Activated T-helper 2 cell treated with anti-CD3 and anti-CD28 coated beads, Interferon-gamma antibody, Interleukin-2, Interleukin-4, amounts not matched to agents 10 μg/mL and 5 μg/mL and 100 μg/mL, durations not matched to agents 14 hours and 24 hours and 36 hours (primary cell): ENCODE measurements around the gene MICU2. TPM values are rescaled to one million over a fixed set of nuclear protein-coding genes. Genes with fewer than 3 reads are reported as not detected.
"Not testable (repeated sequence)": the region's sequence is repeated elsewhere in the genome, so short reads cannot be mapped to it uniquely, and the experiment has no call there.

ENCODE experiments used
- DNase-seq: peaks from one replicate; pipeline ENCODE4 v3.0.0; 2021; ENCODE audit warnings: low spot score
- H3K27ac Mint-ChIP-seq: one replicate; pipeline ENCODE4 v1.8.0; 2021; ENCODE audit warnings: mixed read lengths
- H3K27me3 Mint-ChIP-seq: one replicate; pipeline ENCODE4 v1.8.0; 2021; ENCODE audit warnings: low read depth, mixed read lengths
- H3K36me3 Mint-ChIP-seq: one replicate; pipeline ENCODE4 v1.8.0; 2021; ENCODE audit warnings: low read depth, mixed read lengths
- H3K4me1 Mint-ChIP-seq: one replicate; pipeline ENCODE4 v1.8.0; 2021; ENCODE audit warnings: low read depth, mixed read lengths
- H3K4me3 Mint-ChIP-seq: one replicate; pipeline ENCODE4 v1.8.0; 2021; ENCODE audit warnings: low read depth, mild to moderate bottlenecking, moderate library complexity, mixed read lengths
- H3K9me3 Mint-ChIP-seq: one replicate; pipeline ENCODE4 v1.8.0; 2021; ENCODE audit warnings: mixed read lengths
- intact Hi-C: fragments of 100-400 bp; cut with micrococcal nuclease; formaldehyde crosslinking; loops from one replicate; pipeline ENCODE4 v1.15.1; 2023
- total RNA-seq: library from RNA; stranded (reverse); gene quantifications from 2 replicates; pipeline ENCODE4 v1.2.3, GENCODE V29; 2022

Gene MICU2
- total RNA-seq, 1 donor from 2014 or later = 38.8 TPM

DNA sequence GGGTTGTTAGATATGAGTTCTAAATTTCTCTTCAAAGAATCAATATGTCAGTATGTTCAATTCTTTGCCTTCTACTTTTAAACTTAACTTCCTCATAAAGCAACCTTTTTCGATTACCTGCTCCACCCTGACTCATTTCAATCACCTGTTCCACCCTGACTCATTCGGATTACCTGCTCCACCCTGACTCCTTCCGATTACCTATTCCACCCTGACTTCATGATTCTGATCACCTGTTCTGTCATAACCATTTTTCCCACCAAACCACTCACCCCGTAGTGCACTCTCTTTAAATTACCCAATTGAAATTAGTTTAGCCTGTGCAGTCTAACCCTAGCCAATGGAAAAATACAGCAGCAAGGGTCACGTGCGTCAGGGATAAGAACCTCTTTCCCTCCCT, 14.5 kb downstream of the MICU2 start:
- DNase-seq, intact Hi-C loops, H3K27me3 Mint-ChIP-seq, H3K4me3 Mint-ChIP-seq, H3K36me3 Mint-ChIP-seq, H3K27ac Mint-ChIP-seq: not testable (repeated sequence)
- Mint-ChIP-seq H3K9me3 (peaks cover 15% of the 10 kb centered on the region), H3K4me1 (peaks cover 22% of the 10 kb centered on the region)

DNA sequence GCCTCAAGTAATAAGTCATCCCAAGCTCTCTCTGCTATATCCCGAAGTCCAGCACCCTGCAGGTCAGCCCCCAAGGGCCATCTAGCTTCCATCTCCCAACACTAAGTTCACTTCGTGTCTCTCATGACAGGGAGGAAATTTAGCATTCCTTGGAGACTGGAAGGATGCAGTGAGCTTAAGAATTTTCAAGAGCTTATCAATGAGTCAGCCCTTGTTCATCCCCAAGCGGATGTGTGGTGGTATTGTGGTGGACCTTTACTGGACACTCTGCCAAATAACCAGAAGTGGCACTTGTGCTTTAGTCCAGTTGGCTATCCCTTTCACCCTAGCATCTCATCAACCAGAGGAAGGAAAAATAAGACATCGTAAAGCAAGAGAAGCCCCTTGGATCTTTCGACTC, 15.6 kb downstream of the MICU2 start:
- intact Hi-C loops, H3K27me3 Mint-ChIP-seq: not testable (repeated sequence)

DNA sequence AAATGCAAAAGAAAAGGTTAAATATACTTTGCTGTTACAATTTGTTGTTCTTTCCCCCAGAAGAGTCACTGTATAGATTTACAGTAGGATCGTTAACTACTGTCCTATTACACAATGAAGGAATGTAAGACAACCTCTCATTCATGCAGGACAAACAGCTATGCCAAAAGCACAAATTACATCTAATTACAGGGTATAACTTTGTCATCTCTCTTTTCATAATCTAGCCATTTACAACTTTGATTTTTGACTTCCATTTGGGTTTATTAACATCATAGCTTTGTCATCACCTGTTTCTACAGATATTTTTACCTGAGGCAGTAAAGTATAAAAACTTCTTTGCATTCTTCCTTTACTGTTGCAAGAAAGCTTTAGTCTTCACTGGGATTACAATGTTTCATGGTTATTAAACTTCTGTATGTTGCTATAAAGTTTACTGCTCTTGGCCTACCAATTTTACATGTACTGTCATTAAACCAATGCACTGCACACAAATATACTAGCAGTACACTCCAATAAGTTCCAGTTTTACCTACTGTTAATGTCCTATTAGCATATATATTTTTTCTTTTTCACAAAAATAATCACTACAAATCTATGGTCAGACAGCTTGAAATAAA, 18.9 kb downstream of the MICU2 start:
- Mint-ChIP-seq H3K36me3 (peaks cover 25% of the 10 kb centered on the region), H3K9me3 (peaks cover 8% of the 10 kb centered on the region)
- intact Hi-C loops = no loop called here

More for the DNA sequence above, 15.6 kb downstream of the MICU2 start:
- not testable (repeated sequence) for H3K9me3 Mint-ChIP-seq, H3K27ac Mint-ChIP-seq, DNase-seq, H3K4me3 Mint-ChIP-seq, H3K36me3 Mint-ChIP-seq
- peaks cover 18% of the 10 kb centered on the region for H3K4me1 Mint-ChIP-seq

DNA sequence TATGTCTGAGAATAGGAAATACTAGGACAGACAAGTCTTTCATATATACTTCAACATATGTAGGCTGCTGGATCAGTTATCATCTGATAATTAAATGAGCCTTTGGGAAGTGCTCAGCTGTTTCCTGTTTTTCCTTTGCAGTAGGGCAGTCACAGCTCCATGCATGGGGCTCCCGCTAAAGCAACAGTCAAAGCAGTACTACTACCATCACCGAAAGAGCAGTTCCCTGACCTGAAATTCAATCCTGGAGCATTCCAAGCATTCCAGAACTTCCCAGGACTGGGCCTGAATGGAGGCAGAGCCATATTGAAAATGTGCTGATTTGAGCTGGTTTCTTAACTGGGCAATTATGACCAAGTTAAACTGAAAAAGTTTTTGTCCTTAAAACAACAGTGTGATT, 20.5 kb downstream of the MICU2 start:
- H3K4me3 Mint-ChIP-seq = no peak overlapping the region
- H3K4me1 Mint-ChIP-seq = peaks cover 16% of the 10 kb centered on the region
- H3K9me3 Mint-ChIP-seq = peaks cover 8% of the 10 kb centered on the region
- H3K27me3 Mint-ChIP-seq = no peaks in the 10 kb centered on the region
- intact Hi-C loops = no loop called here
- no peak for DNase-seq
- H3K36me3 Mint-ChIP-seq = peaks cover 21% of the 10 kb centered on the region
- H3K27ac Mint-ChIP-seq = no peak overlapping the region

More for the DNA sequence above, 18.9 kb downstream of the MICU2 start:
- Mint-ChIP-seq H3K4me3 (no peak overlapping the region), H3K27me3 (no peaks in the 10 kb centered on the region), H3K27ac (no peak overlapping the region), H3K4me1 (peaks cover 19% of the 10 kb centered on the region)
- DNase-seq = no peak

DNA sequence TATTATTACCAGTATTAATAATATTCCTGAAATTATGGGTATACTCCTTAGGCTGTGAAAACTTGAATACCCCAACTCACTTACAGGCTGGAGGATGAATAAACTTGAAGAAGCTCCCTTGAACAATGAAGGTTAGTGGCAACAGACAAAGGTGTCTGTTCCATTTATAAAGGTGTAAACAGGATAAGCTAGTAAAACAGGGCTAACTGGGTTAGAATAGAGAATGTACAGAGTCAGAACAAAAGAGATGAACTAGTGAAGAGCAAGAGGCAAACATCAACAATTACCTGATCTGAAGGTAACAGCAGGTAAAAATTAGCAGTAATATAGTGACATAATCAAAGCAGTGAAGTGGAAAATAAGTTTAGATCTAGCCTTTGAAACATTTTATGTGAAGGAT, 23.2 kb downstream of the MICU2 start:
- H3K4me3 Mint-ChIP-seq = no peak overlapping the region
- no peak for DNase-seq
- peaks cover 27% of the 10 kb centered on the region for H3K36me3 Mint-ChIP-seq
- intact Hi-C loops = no loop called here
- peaks cover 8% of the 10 kb centered on the region for H3K9me3 Mint-ChIP-seq
- H3K27me3 Mint-ChIP-seq = no peaks in the 10 kb centered on the region
- H3K27ac Mint-ChIP-seq = no peak overlapping the region
- H3K4me1 Mint-ChIP-seq = peaks cover 22% of the 10 kb centered on the region

DNA sequence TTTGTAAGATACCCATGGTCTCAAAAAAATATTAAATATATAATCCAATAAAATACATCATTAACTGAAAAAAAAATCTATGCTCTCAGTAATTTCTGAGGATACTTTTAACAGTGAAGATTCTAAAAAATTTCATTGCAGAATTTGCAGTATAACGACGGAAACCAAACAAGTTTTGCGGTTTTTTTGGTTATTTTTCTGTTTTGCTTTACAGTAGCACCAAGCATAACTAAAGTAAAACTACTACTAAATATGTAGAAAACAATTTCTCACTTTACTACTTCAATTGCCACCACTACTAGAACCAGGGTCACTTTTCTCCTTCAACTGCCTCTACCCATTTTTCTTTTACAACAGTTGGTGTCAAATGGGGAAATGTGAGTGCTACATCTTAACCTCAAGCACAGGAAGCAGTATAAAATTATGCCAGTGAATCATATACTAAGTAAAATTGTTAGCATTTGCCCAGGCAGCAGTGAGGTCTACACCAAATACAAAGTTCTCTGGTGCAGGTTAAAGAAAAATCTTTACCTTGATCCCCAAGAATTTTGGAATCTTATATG, 24.1 kb downstream of the MICU2 start:
- peaks cover 27% of the 10 kb centered on the region for H3K36me3 Mint-ChIP-seq
- intact Hi-C loops = no loop called here
- H3K4me3 Mint-ChIP-seq = no peak overlapping the region
- H3K4me1 Mint-ChIP-seq = peaks cover 26% of the 10 kb centered on the region
- peak overlapping the region; percentile 57 for H3K27ac Mint-ChIP-seq
- peaks cover 8% of the 10 kb centered on the region for H3K9me3 Mint-ChIP-seq
- H3K27me3 Mint-ChIP-seq = no peaks in the 10 kb centered on the region
- no peak for DNase-seq

DNA sequence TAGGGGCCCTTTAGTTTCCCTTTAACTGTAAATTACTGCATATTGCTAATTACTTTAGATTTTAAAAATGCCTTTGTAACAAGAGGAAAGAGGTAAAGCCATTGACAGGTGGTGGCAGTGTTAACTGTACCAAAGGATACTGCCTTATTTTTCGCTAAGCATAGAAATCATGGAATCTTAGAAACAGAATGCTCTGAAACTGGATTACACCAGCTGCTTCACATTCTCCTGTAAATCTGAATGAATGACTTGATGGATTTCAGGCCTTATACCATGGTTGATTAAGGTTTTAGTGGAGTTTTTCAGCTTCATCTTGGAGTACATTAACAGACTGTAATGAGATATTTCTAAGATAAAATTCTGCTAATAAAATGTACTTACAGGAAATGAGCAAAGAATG, 25.2 kb downstream of the MICU2 start:
- peaks cover 27% of the 10 kb centered on the region for H3K36me3 Mint-ChIP-seq
- peaks cover 8% of the 10 kb centered on the region for H3K9me3 Mint-ChIP-seq
- no peak overlapping the region for H3K27ac Mint-ChIP-seq
- intact Hi-C loops = no loop called here
- peaks cover 33% of the 10 kb centered on the region for H3K4me1 Mint-ChIP-seq
- no peak overlapping the region for H3K4me3 Mint-ChIP-seq
- H3K27me3 Mint-ChIP-seq = no peaks in the 10 kb centered on the region
- no peak for DNase-seq

DNA sequence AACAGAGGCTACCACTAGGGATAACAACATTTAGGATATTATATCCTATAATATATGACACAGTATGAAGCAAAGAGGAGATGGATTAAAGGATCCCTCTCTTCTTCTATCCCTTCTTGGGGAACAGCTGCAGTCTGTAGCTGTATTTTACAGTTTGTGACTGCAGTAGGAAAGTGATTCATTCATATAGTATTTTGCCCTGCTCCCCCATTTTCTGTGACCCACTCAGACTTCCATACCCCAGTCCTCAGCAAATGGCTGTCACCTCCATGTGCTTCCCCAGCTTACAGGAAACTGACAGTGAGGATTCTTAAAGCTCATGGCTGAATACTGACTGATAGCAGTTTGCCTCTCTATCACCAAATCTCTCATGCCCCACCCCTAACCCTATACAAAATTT, 27.5 kb downstream of the MICU2 start:
- intact Hi-C loops = no loop called here
- no peak overlapping the region for H3K4me3 Mint-ChIP-seq
- H3K9me3 Mint-ChIP-seq = no peaks in the 10 kb centered on the region
- no peaks in the 10 kb centered on the region for H3K27me3 Mint-ChIP-seq
- no peak overlapping the region for H3K27ac Mint-ChIP-seq
- no peak for DNase-seq
- H3K4me1 Mint-ChIP-seq = peaks cover 31% of the 10 kb centered on the region
- H3K36me3 Mint-ChIP-seq = peaks cover 9% of the 10 kb centered on the region

DNA sequence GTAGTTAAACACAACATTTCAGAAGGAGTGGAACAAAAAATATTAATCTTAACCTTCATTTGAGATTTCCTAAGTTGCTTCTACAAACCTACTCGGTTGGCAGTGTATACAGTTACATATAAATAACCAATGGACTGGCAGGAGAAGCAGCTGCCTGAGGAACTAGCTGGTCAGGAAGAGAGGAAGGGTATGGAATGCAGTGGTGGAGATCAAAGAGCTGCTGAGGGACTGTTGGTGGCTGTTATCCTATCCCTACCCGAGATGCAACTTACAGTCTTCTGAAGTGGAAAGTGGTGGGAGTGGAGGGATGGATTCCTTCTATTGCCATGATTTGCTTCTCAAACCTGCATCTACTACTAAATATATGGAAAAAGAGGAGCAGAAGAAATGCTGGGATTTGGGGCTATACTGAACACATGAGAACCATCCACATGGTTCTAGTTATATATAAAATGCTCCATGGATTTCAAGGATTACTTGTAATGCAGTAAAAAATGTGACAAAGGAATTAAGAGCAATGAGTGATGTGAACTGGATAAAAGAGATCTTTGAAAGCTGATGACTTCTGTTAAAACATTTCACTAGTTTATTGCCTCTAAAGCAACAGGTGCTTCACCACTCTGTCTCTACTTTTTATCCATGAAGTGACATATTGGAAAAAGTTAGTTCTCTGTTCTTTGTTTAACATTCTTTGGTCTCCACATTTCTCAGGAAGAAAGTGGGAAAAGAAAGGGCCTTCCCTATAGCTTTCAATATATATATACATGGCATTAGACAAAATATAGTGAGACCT, 29.9 kb downstream of the MICU2 start:
- no peak overlapping the region for H3K27ac Mint-ChIP-seq

DNA sequence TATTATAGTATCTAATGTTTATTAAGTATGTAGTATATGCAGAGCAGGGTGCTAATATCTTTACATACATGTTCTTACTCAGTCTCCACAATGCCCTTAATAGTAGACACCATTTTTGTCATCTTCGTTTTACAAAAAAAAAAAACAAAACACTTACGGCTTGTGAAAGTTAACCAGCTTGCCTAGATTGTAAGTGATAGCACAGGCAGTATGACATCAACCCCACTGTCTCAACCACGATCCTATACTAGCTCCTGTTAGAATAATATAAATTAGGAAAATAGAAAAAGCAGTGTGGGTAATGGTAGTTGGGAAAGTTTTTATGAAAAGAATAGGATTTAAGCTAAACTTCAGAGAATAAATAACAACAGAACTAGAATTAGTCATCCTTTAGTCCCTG, 34.3 kb downstream of the MICU2 start:
- Mint-ChIP-seq H3K27me3 (no peaks in the 10 kb centered on the region), H3K9me3 (no peaks in the 10 kb centered on the region), H3K27ac (no peak overlapping the region), H3K36me3 (peaks cover 13% of the 10 kb centered on the region), H3K4me1 (peaks cover 32% of the 10 kb centered on the region), H3K4me3 (no peak overlapping the region)
- intact Hi-C loops = no loop called here
- DNase-seq = no peak

More for the DNA sequence above, 29.9 kb downstream of the MICU2 start:
- intact Hi-C loops = no loop called here
- H3K9me3 Mint-ChIP-seq = no peaks in the 10 kb centered on the region
- H3K36me3 Mint-ChIP-seq = peaks cover 6% of the 10 kb centered on the region
- H3K27me3 Mint-ChIP-seq = no peaks in the 10 kb centered on the region
- H3K4me1 Mint-ChIP-seq = peaks cover 26% of the 10 kb centered on the region
- DNase-seq = no peak
- H3K4me3 Mint-ChIP-seq = no peak overlapping the region

DNA sequence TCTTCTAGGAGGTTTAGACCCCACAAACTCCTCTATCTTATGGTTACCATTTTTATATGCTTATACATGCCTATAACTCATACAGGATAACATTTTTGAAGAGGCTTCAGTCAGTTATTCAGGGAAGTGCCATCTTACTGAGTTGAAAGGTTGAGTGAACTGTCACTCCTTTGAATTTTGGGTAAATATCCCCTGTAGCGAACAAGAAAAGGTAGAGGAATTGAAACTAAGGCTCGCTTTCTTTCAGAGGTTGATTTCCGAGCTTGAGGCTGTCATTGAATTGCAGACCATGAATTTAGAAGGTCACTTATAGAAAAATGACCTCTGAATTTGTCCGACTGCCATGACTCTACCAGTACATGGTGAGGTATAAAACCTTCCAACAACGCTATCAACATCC, 35.1 kb downstream of the MICU2 start:
- Mint-ChIP-seq H3K36me3 (peaks cover 21% of the 10 kb centered on the region), H3K4me3 (no peak overlapping the region), H3K27me3 (no peaks in the 10 kb centered on the region), H3K9me3 (no peaks in the 10 kb centered on the region), H3K27ac (no peak overlapping the region), H3K4me1 (peaks cover 27% of the 10 kb centered on the region)
- no peak for DNase-seq
- intact Hi-C loops = no loop called here

DNA sequence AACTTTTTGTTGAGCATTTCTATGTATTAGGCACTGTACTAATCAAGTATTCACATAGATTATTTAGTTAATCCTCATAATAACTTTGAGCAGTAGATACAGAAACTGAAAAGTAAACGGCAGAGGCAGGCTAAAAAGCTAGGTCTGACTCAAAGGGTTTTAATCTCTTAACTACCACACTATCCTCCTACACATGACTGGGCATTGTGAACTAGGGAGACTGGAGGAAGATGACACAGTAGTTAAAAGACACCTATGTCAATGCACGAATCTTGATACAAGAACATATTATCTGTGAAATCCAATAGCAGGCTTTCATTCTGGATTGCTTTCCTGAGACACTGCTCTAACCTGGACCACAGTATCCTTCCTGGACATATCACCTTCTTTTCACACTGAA, 36.3 kb downstream of the MICU2 start:
- Mint-ChIP-seq H3K36me3 (peaks cover 32% of the 10 kb centered on the region), H3K9me3 (peaks cover 5% of the 10 kb centered on the region), H3K27ac (no peak overlapping the region), H3K4me1 (peaks cover 25% of the 10 kb centered on the region), H3K4me3 (no peak overlapping the region), H3K27me3 (no peaks in the 10 kb centered on the region)
- intact Hi-C loops = no loop called here
- DNase-seq = no peak

DNA sequence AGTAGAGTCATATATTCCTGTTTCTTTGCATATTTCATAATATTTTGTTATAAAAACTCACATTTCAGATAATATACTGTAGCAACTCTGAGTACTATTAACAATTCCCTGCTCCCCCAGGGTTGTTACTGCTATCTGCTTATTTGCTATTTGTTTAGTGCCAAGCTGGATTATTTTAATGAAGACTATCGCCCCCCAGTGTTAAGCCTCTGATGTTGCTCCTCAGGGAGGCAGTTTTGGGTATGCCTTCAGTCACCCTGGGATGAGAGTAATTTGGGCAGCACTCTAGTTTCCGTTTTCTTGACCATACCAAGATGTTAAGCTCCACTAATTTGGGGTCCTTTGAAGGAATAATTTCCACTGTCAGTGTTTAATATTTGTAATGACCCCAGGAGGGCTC, 46.0 kb downstream of the MICU2 start:
- Mint-ChIP-seq H3K9me3 (peaks cover 15% of the 10 kb centered on the region), H3K27me3 (no peaks in the 10 kb centered on the region), H3K36me3 (peaks cover 43% of the 10 kb centered on the region), H3K4me1 (no peaks in the 10 kb centered on the region), H3K4me3 (no peak overlapping the region), H3K27ac (no peak overlapping the region)
- DNase-seq = no peak
- intact Hi-C loops = no loop called here
